Suprapubic skin (tissue), 4 donors: ENCODE data around the gene RFX6.

Experiments used
- CTCF ChIP-seq, 2 donors: fragments of 200-600 bp in 1 of 2; fragments of 450-650 bp in 1 of 2; sonication (generic) in 1 of 2; IDR thresholded peaks; one replicate each; pipeline ENCODE4 v1.5.1; 2016 to 2019; ENCODE audit warnings: antibody characterized with exemption in 2 of 2, mild to moderate bottlenecking in 1 of 2, moderate library complexity in 1 of 2
- EP300 ChIP-seq: sonication (generic); formaldehyde crosslinking; IDR thresholded peaks from one replicate; pipeline ENCODE4 v1.6.1; 2017; ENCODE audit warnings: antibody characterized with exemption
- POLR2AphosphoS5 ChIP-seq, 3 donors: sonication (generic); formaldehyde crosslinking; IDR thresholded peaks; one replicate each; pipeline ENCODE4 v1.6.1; 2017; ENCODE audit warnings: antibody characterized with exemption in 3 of 3

- TF ChIP-seq POLR2AphosphoS5 (IDR thresholded peaks at IDR 0.05) (no peak), CTCF (IDR thresholded peaks at IDR 0.05) (no peak), EP300 (no peak)
Measured at GRCh38 chr6:116887168-116887567, 10.1 kb downstream of the RFX6 start.
